ENCODE data around the gene CACNB3. TPM values are rescaled to one million over a fixed set of nuclear protein-coding genes. Genes with fewer than 3 reads are reported as not detected.
A peak's percentile ranks its signal among the peaks of the same experiment; 100 is the strongest.

The CACNB3 gene
- total and polyA plus RNA-seq, 2 of the 13 experiments (the other 11 are each of a cell fraction or from before 2014, with no cell fraction given) = 0.29 to 0.54 TPM

DNA sequence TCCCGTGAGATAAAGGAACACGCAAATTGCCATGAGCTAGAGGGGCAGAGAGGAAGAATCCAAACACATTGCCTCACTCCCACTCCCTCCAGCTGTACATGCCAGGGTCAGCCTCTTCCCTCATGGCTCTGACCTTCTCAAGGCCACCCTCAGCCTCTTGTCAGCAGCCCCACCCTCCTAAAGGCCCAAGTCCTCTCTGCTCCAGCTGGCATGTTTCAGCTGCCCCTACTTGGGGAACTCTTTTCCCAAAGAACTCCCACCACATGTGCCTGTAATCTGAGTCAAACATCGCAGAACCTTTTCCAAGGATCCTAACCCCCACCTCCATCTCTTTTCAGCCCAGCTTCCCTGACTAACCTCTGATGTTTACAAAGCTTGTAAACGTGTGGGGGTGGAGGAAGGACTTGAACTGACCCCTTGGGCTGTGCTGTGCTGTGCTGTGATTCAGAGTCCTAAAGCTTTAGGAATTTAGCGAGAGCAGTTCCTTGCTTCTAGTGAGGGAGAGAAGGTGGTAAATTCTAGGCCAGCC, 7.3 kb upstream of the CACNB3 start (continued):
- TF ChIP-seq, protein P1, sequence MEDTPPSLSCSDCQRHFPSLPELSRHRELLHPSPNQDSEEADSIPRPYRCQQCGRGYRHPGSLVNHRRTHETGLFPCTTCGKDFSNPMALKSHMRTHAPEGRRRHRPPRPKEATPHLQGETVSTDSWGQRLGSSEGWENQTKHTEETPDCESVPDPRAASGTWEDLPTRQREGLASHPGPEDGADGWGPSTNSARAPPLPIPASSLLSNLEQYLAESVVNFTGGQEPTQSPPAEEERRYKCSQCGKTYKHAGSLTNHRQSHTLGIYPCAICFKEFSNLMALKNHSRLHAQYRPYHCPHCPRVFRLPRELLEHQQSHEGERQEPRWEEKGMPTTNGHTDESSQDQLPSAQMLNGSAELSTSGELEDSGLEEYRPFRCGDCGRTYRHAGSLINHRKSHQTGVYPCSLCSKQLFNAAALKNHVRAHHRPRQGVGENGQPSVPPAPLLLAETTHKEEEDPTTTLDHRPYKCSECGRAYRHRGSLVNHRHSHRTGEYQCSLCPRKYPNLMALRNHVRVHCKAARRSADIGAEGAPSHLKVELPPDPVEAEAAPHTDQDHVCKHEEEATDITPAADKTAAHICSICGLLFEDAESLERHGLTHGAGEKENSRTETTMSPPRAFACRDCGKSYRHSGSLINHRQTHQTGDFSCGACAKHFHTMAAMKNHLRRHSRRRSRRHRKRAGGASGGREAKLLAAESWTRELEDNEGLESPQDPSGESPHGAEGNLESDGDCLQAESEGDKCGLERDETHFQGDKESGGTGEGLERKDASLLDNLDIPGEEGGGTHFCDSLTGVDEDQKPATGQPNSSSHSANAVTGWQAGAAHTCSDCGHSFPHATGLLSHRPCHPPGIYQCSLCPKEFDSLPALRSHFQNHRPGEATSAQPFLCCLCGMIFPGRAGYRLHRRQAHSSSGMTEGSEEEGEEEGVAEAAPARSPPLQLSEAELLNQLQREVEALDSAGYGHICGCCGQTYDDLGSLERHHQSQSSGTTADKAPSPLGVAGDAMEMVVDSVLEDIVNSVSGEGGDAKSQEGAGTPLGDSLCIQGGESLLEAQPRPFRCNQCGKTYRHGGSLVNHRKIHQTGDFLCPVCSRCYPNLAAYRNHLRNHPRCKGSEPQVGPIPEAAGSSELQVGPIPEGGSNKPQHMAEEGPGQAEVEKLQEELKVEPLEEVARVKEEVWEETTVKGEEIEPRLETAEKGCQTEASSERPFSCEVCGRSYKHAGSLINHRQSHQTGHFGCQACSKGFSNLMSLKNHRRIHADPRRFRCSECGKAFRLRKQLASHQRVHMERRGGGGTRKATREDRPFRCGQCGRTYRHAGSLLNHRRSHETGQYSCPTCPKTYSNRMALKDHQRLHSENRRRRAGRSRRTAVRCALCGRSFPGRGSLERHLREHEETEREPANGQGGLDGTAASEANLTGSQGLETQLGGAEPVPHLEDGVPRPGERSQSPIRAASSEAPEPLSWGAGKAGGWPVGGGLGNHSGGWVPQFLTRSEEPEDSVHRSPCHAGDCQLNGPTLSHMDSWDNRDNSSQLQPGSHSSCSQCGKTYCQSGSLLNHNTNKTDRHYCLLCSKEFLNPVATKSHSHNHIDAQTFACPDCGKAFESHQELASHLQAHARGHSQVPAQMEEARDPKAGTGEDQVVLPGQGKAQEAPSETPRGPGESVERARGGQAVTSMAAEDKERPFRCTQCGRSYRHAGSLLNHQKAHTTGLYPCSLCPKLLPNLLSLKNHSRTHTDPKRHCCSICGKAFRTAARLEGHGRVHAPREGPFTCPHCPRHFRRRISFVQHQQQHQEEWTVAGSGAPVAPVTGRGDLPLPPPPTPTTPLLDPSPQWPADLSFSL (CRISPR knock-in tag; IDR thresholded peaks at IDR 0.05) = no peak
- TF ChIP-seq SIN3A (IDR thresholded peaks at IDR 0.05; ENCODE audit: borderline replicate concordance, low read depth, low read length) = no peak
- peak; percentile 17; the same call in 1 of the 2 replicates for TF ChIP-seq SAP130 (CRISPR knock-in tag; IDR thresholded peaks at IDR 0.05; ENCODE audit: low read depth)
- TF ChIP-seq ZSCAN25 (CRISPR knock-in tag; IDR thresholded peaks at IDR 0.05) = no peak
- no peak for TF ChIP-seq FIP1L1 (IDR thresholded peaks at IDR 0.05; ENCODE audit: borderline replicate concordance, insufficient read depth, low read depth, low read length)
- TF ChIP-seq BRD4 (CRISPR knock-in tag; IDR thresholded peaks at IDR 0.05) = no peak
- TF ChIP-seq, protein P2, sequence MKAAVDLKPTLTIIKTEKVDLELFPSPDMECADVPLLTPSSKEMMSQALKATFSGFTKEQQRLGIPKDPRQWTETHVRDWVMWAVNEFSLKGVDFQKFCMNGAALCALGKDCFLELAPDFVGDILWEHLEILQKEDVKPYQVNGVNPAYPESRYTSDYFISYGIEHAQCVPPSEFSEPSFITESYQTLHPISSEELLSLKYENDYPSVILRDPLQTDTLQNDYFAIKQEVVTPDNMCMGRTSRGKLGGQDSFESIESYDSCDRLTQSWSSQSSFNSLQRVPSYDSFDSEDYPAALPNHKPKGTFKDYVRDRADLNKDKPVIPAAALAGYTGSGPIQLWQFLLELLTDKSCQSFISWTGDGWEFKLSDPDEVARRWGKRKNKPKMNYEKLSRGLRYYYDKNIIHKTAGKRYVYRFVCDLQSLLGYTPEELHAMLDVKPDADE (CRISPR knock-in tag; IDR thresholded peaks at IDR 0.05) = no peak
- TF ChIP-seq ZFP41 (CRISPR knock-in tag; IDR thresholded peaks at IDR 0.05; ENCODE audit: borderline replicate concordance) = no peak
- TF ChIP-seq CBX2 (IDR thresholded peaks at IDR 0.05; ENCODE audit: low read depth, low read length) = no peak
- no peak for TF ChIP-seq CBX2 (CRISPR knock-in tag; IDR thresholded peaks at IDR 0.05; ENCODE audit: low read depth)
- TF ChIP-seq KLF6 (CRISPR knock-in tag; IDR thresholded peaks at IDR 0.05) = no peak
- TF ChIP-seq, protein P3, sequence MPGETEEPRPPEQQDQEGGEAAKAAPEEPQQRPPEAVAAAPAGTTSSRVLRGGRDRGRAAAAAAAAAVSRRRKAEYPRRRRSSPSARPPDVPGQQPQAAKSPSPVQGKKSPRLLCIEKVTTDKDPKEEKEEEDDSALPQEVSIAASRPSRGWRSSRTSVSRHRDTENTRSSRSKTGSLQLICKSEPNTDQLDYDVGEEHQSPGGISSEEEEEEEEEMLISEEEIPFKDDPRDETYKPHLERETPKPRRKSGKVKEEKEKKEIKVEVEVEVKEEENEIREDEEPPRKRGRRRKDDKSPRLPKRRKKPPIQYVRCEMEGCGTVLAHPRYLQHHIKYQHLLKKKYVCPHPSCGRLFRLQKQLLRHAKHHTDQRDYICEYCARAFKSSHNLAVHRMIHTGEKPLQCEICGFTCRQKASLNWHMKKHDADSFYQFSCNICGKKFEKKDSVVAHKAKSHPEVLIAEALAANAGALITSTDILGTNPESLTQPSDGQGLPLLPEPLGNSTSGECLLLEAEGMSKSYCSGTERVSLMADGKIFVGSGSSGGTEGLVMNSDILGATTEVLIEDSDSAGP (CRISPR knock-in tag; IDR thresholded peaks at IDR 0.05; ENCODE audit: borderline replicate concordance) = peak; percentile 33; the same call in 1 of the 2 replicates
- TF ChIP-seq, protein P4, sequence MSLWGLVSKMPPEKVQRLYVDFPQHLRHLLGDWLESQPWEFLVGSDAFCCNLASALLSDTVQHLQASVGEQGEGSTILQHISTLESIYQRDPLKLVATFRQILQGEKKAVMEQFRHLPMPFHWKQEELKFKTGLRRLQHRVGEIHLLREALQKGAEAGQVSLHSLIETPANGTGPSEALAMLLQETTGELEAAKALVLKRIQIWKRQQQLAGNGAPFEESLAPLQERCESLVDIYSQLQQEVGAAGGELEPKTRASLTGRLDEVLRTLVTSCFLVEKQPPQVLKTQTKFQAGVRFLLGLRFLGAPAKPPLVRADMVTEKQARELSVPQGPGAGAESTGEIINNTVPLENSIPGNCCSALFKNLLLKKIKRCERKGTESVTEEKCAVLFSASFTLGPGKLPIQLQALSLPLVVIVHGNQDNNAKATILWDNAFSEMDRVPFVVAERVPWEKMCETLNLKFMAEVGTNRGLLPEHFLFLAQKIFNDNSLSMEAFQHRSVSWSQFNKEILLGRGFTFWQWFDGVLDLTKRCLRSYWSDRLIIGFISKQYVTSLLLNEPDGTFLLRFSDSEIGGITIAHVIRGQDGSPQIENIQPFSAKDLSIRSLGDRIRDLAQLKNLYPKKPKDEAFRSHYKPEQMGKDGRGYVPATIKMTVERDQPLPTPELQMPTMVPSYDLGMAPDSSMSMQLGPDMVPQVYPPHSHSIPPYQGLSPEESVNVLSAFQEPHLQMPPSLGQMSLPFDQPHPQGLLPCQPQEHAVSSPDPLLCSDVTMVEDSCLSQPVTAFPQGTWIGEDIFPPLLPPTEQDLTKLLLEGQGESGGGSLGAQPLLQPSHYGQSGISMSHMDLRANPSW (CRISPR knock-in tag; IDR thresholded peaks at IDR 0.05; ENCODE audit: borderline replicate concordance) = no peak
- TF ChIP-seq, protein P5, sequence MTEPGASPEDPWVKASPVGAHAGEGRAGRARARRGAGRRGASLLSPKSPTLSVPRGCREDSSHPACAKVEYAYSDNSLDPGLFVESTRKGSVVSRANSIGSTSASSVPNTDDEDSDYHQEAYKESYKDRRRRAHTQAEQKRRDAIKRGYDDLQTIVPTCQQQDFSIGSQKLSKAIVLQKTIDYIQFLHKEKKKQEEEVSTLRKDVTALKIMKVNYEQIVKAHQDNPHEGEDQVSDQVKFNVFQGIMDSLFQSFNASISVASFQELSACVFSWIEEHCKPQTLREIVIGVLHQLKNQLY (CRISPR knock-in tag; IDR thresholded peaks at IDR 0.05) = peak; percentile 93
- TF ChIP-seq, protein P6, sequence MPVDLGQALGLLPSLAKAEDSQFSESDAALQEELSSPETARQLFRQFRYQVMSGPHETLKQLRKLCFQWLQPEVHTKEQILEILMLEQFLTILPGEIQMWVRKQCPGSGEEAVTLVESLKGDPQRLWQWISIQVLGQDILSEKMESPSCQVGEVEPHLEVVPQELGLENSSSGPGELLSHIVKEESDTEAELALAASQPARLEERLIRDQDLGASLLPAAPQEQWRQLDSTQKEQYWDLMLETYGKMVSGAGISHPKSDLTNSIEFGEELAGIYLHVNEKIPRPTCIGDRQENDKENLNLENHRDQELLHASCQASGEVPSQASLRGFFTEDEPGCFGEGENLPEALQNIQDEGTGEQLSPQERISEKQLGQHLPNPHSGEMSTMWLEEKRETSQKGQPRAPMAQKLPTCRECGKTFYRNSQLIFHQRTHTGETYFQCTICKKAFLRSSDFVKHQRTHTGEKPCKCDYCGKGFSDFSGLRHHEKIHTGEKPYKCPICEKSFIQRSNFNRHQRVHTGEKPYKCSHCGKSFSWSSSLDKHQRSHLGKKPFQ (CRISPR knock-in tag; IDR thresholded peaks at IDR 0.05; ENCODE audit: insufficient replicate concordance) = no peak
